H7 (cell line): ENCODE measurements around the gene GABRG3. TPM values are rescaled to one million over a fixed set of nuclear protein-coding genes. Genes with fewer than 3 reads are reported as not detected.

Experiments used
- DNase-seq: peaks from one replicate; pipeline ENCODE4 v3.0.0; 2012
- H3K27me3 ChIP-seq: 2 replicates; pipeline ENCODE4 v1.6.0; 2011; ENCODE audit warnings: mild to moderate bottlenecking, low read length; ENCODE audit not compliant: control insufficient read depth, insufficient read depth
- H3K36me3 ChIP-seq: replicated peaks from 2 replicates; pipeline ENCODE4 v1.5.1; 2011; ENCODE audit warnings: low read length; ENCODE audit not compliant: control insufficient read depth, insufficient read depth
- H3K4me3 ChIP-seq: 2 replicates; pipeline ENCODE4 v1.5.1; 2011; ENCODE audit warnings: low read depth, mild to moderate bottlenecking, control low read depth, low read length, moderate library complexity; ENCODE audit not compliant: insufficient read depth
- total RNA-seq: library from RNA; depleted of rRNA; stranded (reverse); fragments of >200 nt; shearing (Covaris generic); gene quantifications from 2 replicates; pipeline ENCODE4 v1.2.3, GENCODE V29; 2014

GABRG3 gene
- total RNA-seq, 1 experiment from 2014 or later, result 0.42 TPM

DNA sequence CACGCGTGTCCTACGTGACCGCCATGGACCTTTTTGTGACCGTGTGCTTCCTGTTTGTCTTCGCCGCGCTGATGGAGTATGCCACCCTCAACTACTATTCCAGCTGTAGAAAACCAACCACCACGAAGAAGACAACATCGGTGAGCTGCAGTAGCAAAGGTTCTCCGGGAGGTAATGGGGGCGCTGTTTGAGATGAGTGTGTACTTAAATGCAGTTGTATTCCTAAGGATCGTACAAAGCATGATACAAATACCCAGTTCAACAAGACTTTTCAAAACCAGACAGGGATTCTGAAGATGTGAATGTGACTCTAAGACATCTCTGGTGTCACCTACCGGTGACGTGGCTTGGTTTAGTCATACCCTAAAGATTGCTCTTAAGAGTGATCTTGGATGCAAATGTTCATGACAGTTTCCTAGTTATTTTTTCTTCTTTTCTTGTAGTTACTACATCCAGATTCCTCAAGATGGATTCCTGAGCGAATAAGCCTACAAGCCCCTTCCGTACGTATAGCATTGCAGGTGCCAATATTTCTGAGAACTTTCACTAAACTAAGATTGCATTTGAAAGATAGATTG, 556.6 kb downstream of the GABRG3 start:
- no peaks in the 10 kb centered on the region for H3K36me3 ChIP-seq
- no peaks in the 10 kb centered on the region for H3K27me3 ChIP-seq
- peak; percentile 38 for DNase-seq
- no peak overlapping the region for H3K4me3 ChIP-seq

DNA sequence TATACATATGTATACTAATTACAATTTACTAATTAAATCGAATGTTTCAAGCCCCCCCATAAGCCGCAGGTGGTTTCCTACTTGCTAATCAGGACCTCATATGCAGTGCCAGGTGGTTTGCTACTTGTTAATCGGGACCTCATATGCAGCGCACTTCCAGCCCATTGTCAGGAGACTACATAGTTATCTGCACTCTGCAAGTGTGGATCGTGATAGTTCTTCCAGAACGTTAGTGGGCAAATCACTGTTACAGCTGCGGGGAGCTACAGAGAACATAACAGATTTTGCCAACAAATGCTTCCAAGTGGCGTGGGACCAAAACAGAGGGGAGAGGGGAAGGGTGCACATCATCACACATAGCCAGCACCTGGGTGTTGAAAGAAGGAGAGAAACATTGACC, 558.4 kb downstream of the GABRG3 start:
- Histone ChIP-seq H3K4me3 (no peak overlapping the region), H3K27me3 (no peaks in the 10 kb centered on the region), H3K36me3 (no peaks in the 10 kb centered on the region)
- DNase-seq, result no peak

DNA sequence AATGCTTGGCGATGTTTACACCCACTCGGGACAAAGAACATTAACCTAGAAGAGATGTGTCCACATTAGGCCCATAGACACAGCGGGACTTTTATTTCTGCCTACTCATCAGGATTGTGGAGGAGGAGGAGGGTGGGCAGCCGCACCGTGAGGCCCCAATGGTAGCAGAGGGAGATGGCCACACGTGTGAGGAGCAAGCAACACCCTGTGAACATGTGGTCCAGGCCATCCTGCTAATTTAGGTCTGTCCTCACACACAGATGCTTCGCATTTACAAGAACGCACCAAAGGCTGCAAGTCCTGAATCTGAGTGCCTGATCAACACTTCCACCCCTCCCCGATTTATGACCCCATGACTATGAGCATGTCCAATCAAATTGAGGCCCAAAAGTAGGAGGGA, 560.0 kb downstream of the GABRG3 start:
- no peak for DNase-seq
- H3K36me3 ChIP-seq, result no peaks in the 10 kb centered on the region
- H3K4me3 ChIP-seq, result no peak overlapping the region
- no peaks in the 10 kb centered on the region for H3K27me3 ChIP-seq

DNA sequence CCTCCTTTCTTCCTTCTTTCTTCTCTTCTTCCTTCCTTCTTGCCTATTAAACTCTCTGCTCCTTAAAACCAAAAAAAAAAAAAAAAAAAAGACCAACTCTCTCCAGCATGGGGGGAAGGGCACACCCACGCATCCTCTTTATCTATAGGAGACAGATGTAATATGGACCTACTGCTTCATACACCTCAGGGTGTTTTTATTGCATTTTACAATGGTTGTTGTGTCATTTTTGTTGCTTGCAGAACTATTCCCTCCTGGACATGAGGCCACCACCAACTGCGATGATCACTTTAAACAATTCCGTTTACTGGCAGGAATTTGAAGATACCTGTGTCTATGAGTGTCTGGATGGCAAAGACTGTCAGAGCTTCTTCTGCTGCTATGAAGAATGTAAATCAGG, 561.4 kb downstream of the GABRG3 start:
- Histone ChIP-seq H3K27me3 (no peaks in the 10 kb centered on the region), H3K4me3 (no peak overlapping the region), H3K36me3 (no peaks in the 10 kb centered on the region)
- no peak for DNase-seq

DNA sequence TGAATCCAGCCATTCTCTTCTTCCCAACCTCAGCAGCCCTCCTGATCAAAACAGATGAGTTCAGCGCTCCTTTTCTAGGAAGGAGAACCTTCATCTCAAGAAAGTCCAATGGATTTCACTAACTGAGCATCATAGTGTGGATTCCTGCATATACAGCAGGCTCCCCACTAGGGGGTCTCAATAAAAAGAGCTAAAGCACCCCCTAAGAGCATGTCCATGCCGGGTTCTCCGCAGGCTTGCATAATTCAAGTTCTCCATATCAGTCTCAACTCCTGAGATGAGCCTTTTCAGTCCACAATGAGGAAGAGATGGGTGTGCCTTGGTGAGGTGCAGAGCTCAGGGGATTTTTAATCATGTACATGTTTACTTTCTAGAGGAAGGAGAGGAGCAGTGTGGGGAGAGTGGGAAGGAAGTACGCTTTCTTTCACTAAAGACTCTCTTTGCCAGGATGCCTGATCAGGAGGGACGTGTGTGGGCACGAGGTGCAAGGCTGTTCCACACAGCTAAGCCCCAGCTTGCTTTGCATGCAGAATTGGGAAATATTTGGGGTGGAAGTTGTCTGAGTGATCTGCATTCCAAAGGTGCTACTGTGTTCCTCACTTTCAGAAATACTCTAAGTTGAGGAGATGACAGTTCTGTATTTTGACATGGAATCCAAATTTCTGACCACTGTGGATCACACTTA, 564.6 kb downstream of the GABRG3 start:
- H3K4me3 ChIP-seq, result no peak overlapping the region
- DNase-seq, result no peak
- no peaks in the 10 kb centered on the region for H3K27me3 ChIP-seq
- no peaks in the 10 kb centered on the region for H3K36me3 ChIP-seq

DNA sequence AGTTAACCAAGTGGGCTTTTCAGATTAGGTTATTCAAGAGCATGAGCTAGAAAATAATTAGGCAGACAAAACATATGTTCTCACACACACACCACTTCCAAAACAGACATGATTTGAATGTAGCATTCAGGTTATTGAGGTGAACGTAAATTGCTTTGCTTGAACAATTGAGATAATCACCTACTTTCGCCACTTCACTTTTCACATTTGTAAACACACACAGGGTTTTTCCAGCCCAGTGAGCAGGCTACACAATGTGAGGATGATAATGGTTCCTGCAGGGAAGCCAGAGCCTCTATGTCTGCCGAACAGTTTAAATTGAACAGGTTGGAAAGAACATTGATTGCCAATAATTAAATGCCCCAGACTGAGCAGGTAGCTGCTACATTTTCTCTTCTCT, 567.3 kb downstream of the GABRG3 start:
- no peaks in the 10 kb centered on the region for H3K27me3 ChIP-seq
- no peak for DNase-seq
- H3K36me3 ChIP-seq, result no peaks in the 10 kb centered on the region
- H3K4me3 ChIP-seq, result no peak overlapping the region

DNA sequence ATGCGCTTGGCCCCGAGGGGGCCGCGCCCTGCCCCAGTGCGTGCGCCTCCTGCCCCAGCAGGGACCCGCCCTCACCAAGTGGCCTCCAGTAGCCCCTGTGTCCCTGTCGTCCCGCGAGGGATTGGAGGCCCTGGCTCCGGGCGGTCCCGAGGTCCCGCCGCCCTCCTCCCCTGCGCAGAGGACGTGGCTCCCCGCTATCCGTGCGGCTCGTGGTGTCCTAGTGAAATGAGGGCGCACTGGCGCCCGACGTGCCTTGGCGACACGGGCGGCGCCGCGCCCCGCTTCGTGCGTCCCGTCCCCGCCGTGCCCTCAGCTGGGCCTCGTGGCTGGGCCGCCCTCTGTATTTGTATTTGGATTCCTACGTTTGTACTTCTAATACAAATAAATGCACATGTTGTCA, 570.6 kb downstream of the GABRG3 start:
- DNase-seq, result peak; percentile 32
- no peaks in the 10 kb centered on the region for H3K27me3 ChIP-seq
- H3K36me3 ChIP-seq, result no peaks in the 10 kb centered on the region
- no peak overlapping the region for H3K4me3 ChIP-seq

DNA sequence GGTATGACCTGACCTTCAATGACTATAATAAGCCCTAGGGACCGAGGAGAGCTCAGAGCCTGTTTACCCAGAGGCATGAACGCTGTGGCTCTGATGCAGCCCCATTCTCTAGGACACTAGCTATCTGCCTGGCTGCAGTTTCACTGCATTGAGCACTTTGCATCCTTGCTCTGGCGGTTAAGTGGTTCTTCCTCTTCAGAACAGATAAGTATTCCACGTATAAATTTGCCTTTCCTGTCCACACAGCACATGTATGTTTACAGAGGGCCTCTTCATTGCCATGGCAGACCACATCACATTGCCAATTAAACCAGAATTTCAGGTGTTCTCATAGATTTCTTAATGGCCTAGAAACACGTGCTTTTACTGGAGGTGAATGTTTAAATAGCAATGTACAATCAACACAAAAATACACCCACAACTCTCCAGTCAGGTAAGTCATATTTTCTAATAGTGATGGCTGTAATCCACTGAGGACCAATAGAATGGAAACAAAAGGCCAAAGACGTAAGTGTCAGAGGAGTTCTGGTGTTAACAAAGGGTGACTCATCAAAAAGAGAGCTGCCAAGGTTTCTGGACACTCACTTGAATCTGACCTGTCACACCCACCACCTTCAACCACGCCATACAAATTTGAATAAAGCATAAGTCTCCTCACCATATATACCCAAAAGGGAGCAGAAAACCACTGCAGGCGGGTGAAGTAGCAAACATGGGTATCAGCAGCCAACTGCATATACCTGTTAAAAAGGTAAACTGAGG, 574.7 kb downstream of the GABRG3 start:
- H3K36me3 ChIP-seq, result no peaks in the 10 kb centered on the region
- no peak for DNase-seq

DNA sequence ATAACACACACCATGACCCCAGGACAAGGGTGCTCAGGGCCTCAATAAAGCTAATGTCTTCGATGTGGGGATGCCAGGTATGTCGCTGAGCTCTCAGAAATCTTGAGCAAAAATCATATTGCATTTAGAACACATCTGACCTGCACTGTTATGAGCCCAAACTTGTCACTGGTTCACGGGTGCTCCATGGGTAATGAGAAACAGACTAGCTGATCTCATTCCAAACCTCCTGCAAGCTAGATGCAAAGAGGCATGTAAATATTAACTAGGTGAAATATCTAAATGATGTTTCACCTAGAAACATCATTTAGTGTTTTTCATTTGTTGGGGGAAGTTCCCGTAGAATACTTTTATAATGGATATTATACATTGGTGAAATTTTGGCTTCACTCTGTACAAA, 578.8 kb downstream of the GABRG3 start:
- DNase-seq, result no peak
- no peaks in the 10 kb centered on the region for H3K36me3 ChIP-seq

More for the DNA sequence above, 574.7 kb downstream of the GABRG3 start:
- H3K4me3 ChIP-seq, result no peak overlapping the region
- H3K27me3 ChIP-seq, result no peaks in the 10 kb centered on the region

DNA sequence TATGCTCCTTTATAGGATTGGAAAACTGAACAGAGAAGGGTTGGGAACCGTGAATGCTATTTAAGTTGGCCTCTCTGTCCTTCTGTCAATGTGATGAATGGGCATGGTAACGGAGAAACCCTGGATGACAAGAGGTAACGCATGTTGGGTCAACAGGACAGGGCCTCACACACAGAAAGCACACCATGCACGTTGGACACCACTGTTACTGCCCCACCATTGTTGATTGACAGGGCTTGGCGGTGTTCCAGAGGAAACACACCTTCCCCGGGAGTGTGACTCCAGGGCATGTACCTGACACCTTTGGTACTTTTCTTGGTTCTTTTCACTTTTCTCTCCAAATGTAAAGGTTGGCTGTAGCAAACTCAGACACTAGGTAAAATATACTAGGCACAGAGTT, 579.7 kb downstream of the GABRG3 start:
- H3K27me3 ChIP-seq, result no peaks in the 10 kb centered on the region
- no peak for DNase-seq
- H3K4me3 ChIP-seq, result no peak overlapping the region
- H3K36me3 ChIP-seq, result no peaks in the 10 kb centered on the region

More for the DNA sequence above, 578.8 kb downstream of the GABRG3 start:
- Histone ChIP-seq H3K27me3 (no peaks in the 10 kb centered on the region), H3K4me3 (no peak overlapping the region)

DNA sequence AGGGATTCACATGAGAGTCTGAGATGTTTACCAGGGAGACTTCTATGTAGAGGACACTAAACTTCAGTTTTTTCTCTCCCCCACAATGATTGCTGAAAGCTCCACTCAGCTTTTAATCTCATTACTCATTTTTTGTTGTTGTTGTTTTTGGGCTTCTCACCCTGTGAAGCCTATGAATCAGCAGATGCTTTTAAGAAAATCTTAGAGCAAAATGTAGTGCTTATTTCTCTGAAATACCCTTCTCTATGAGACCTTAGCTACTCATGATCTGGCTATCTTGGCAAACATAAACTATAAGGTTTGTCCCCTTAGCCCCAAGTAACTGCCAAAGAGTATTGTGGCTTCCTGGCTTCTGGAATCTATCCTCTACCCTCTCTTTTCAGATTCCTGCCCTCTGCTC, 590.8 kb downstream of the GABRG3 start:
- no peaks in the 10 kb centered on the region for H3K36me3 ChIP-seq
- no peaks in the 10 kb centered on the region for H3K27me3 ChIP-seq
- no peak overlapping the region for H3K4me3 ChIP-seq
- no peak for DNase-seq

DNA sequence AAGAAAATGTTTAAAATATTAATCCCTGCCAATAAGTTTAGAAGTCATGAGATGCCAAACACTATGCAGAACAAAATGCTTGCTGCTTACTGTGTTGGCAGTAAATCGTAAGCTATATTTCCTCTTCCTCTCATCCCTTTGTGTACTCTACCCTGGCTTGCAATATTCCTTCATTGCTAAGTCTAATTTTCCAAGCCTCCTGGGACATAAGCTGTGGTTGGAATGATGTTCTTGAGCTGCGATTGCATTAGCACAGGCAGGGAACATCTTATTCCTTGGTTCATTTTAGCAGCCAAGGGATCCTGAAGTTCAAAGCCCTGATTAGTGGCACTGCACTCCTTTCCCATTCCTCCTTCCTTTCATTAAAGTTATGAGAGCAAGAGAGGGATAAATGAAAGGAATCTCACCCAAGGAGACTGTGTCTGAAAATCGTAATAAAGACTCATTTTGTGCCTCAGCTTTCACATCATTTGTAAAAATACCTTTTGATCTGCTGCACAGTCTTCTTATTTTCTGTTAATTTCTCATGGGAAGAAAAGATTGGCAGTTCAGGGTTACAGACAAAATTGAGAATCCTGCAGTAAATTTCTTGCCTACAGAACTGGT, 592.9 kb downstream of the GABRG3 start:
- Histone ChIP-seq H3K36me3 (no peaks in the 10 kb centered on the region), H3K27me3 (no peaks in the 10 kb centered on the region), H3K4me3 (no peak overlapping the region)
- no peak for DNase-seq

DNA sequence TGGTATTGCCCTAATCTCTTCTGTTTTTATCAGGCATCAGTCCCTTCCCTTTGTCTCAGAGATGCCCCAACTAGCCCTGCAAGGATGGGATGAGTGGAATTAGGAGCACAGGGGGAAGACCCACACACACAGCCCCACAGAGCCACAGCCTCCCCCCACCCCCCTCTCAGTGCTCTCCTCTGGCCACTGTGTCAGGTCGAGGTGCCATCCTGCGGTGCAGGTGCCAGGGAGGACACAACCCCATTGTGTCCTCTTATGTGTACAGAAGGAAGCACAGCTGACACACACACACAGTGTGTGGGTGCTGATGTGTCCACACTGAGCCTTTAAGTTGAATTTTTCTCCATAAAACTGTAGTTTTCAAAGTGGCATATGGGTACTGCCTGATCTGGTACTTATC, 593.7 kb downstream of the GABRG3 start:
- no peaks in the 10 kb centered on the region for H3K27me3 ChIP-seq
- H3K36me3 ChIP-seq, result no peaks in the 10 kb centered on the region
- H3K4me3 ChIP-seq, result no peak overlapping the region
- no peak for DNase-seq

DNA sequence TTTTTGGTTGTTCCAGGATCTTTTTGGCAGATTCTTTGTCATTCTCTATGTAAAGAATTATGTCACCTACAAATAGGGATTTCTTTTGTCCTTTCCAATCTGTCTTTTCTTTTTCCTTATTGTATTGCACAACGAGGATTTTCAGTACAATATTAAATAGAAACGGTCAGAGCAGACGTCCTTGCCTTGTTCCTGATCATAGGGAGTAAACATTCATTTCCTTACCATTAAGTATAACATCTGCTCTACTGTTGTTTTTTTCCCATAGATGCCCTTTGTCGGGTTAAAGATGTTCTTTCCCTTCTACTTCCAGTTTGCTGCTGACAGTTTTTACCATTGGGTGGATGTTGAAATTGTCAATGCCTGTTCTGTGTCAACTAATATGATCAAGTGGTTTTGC, 599.8 kb downstream of the GABRG3 start:
- Histone ChIP-seq H3K27me3 (no peaks in the 10 kb centered on the region), H3K4me3 (no peak overlapping the region), H3K36me3 (no peaks in the 10 kb centered on the region)
- DNase-seq, result no peak
